Measurements from ENCODE around the gene RPS29. TPM values are rescaled to one million over a fixed set of nuclear protein-coding genes. Genes with fewer than 3 reads are reported as not detected.

The RPS29 gene
- total and polyA plus RNA-seq, 9 of the 15 experiments (the other 6 are each of a cell fraction or from before 2014, with no cell fraction given): 1,545 to 5,012 (median 2,448) TPM

DNA sequence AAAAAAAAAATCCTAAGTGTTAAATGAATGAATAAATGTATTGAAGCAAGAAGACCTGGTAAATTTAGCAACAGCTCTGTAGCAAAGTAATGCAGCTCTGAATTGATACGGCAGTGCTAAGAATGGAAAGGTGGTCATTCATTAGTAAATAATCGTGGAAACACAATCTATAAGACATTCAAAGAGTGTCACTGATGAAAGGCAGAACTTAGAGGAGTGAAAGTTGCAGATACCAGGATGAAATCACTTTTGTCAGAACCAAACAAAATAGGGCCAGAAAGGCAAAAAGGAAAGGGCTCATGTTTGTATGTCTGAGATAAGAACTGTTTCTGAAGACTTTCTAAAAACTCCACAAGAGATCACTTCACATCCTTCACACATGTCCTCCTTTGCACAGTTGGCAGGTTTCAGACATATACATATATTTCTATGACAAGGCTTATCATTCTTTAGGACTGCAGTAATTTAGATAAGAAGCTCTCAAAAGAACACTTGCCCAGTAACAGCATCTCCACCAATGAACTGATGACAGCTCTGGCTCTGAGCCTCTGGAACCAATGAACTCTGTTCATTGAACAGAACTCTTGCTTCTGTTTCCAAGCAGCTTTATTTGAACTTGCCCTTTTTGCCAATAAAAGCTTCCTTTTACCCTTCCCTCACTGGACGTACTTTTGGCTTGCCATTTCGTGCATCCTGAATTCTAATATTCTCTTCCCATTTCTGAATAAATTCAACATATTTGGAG lies 8.3 kb upstream of the RPS29 start (continued):
- TF ChIP-seq, protein P1, sequence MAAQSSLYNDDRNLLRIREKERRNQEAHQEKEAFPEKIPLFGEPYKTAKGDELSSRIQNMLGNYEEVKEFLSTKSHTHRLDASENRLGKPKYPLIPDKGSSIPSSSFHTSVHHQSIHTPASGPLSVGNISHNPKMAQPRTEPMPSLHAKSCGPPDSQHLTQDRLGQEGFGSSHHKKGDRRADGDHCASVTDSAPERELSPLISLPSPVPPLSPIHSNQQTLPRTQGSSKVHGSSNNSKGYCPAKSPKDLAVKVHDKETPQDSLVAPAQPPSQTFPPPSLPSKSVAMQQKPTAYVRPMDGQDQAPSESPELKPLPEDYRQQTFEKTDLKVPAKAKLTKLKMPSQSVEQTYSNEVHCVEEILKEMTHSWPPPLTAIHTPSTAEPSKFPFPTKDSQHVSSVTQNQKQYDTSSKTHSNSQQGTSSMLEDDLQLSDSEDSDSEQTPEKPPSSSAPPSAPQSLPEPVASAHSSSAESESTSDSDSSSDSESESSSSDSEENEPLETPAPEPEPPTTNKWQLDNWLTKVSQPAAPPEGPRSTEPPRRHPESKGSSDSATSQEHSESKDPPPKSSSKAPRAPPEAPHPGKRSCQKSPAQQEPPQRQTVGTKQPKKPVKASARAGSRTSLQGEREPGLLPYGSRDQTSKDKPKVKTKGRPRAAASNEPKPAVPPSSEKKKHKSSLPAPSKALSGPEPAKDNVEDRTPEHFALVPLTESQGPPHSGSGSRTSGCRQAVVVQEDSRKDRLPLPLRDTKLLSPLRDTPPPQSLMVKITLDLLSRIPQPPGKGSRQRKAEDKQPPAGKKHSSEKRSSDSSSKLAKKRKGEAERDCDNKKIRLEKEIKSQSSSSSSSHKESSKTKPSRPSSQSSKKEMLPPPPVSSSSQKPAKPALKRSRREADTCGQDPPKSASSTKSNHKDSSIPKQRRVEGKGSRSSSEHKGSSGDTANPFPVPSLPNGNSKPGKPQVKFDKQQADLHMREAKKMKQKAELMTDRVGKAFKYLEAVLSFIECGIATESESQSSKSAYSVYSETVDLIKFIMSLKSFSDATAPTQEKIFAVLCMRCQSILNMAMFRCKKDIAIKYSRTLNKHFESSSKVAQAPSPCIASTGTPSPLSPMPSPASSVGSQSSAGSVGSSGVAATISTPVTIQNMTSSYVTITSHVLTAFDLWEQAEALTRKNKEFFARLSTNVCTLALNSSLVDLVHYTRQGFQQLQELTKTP (IDR thresholded peaks at IDR 0.05; ENCODE audit: low read depth in 1 of 2, partially characterized antibody in 2 of 2): no peak
- TF ChIP-seq POLR3G (IDR thresholded peaks at IDR 0.05; ENCODE audit: extremely low read depth, insufficient read length, insufficient replicate concordance) (no peak), GATAD2A (IDR thresholded peaks at IDR 0.05) (no peak), RBFOX2 (IDR thresholded peaks at IDR 0.05; ENCODE audit: low read depth, low read length) (no peak), ZNF778 (CRISPR knock-in tag; IDR thresholded peaks at IDR 0.05) (no peak), SMAD3 (CRISPR knock-in tag; conservative IDR thresholded peaks at IDR 0.05) (no peak), ZSCAN29 (IDR thresholded peaks at IDR 0.05) (no peak), NFYB (IDR thresholded peaks at IDR 0.05; ENCODE audit: extremely low read depth, insufficient read length) (peak; percentile 16), ATF1 (CRISPR knock-in tag; IDR thresholded peaks at IDR 0.05) (no peak), ATF1 (tag; IDR thresholded peaks at IDR 0.05) (peak; percentile 47; the same call in 1 of the 2 replicates), PHF21A (IDR thresholded peaks at IDR 0.05; ENCODE audit: borderline replicate concordance, low read depth) (no peak), TCF3 (CRISPR knock-in tag; IDR thresholded peaks at IDR 0.05) (peak; percentile 70), KDM5B (IDR thresholded peaks at IDR 0.05; ENCODE audit: insufficient replicate concordance, low read depth, low read length) (no peak), ZNF830 (CRISPR knock-in tag; IDR thresholded peaks at IDR 0.05) (no peak), CXXC5 (CRISPR knock-in tag; IDR thresholded peaks at IDR 0.05) (no peak)
- TF ChIP-seq, protein P2, sequence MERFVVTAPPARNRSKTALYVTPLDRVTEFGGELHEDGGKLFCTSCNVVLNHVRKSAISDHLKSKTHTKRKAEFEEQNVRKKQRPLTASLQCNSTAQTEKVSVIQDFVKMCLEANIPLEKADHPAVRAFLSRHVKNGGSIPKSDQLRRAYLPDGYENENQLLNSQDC (CRISPR knock-in tag; IDR thresholded peaks at IDR 0.05): no peak
- TF ChIP-seq, protein P3, sequence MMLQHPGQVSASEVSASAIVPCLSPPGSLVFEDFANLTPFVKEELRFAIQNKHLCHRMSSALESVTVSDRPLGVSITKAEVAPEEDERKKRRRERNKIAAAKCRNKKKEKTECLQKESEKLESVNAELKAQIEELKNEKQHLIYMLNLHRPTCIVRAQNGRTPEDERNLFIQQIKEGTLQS (IDR thresholded peaks at IDR 0.05): no peak
- TF ChIP-seq, protein P3 (CRISPR knock-in tag; conservative IDR thresholded peaks at IDR 0.05): no peak
- TF ChIP-seq, protein P4, sequence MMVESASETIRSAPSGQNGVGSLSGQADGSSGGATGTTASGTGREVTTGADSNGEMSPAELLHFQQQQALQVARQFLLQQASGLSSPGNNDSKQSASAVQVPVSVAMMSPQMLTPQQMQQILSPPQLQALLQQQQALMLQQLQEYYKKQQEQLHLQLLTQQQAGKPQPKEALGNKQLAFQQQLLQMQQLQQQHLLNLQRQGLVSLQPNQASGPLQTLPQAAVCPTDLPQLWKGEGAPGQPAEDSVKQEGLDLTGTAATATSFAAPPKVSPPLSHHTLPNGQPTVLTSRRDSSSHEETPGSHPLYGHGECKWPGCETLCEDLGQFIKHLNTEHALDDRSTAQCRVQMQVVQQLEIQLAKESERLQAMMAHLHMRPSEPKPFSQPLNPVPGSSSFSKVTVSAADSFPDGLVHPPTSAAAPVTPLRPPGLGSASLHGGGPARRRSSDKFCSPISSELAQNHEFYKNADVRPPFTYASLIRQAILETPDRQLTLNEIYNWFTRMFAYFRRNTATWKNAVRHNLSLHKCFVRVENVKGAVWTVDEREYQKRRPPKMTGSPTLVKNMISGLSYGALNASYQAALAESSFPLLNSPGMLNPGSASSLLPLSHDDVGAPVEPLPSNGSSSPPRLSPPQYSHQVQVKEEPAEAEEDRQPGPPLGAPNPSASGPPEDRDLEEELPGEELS (CRISPR knock-in tag; IDR thresholded peaks at IDR 0.05; ENCODE audit: borderline replicate concordance): no peak
- TF ChIP-seq, protein P5, sequence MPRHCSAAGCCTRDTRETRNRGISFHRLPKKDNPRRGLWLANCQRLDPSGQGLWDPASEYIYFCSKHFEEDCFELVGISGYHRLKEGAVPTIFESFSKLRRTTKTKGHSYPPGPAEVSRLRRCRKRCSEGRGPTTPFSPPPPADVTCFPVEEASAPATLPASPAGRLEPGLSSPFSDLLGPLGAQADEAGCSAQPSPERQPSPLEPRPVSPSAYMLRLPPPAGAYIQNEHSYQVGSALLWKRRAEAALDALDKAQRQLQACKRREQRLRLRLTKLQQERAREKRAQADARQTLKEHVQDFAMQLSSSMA (CRISPR knock-in tag; IDR thresholded peaks at IDR 0.05): no peak
